GM21786 (cell line): ENCODE data around the gene KCNC1.
A peak's percentile ranks its signal among the peaks of the same experiment; 100 is the strongest.

ENCODE experiments used
- ATAC-seq: cut with Tn5 transposase; IDR thresholded peaks from one replicate; pipeline ENCODE4 v1.9.1; 2021; ENCODE audit not compliant: unreplicated experiment

The KCNC1 gene

DNA sequence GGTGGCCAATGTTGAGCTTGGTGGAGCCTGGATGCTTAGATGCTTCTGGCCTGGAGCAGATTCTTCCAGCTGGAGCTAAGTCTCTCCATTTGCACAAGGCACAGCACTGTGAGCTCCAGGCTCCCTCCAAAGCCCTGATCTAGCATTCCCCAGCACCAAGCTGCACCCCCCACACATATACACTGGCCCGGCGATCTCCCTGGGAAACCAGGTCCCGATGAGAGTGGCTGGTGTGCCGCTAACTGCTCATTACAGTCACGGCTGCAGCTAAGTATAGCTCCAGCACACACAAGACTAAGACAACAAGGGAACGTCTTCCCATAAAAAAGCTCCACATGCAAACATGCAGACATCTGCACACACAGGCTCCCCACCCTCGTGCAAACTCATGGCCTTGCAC lies 17.6 kb downstream of the KCNC1 start:
- ATAC-seq: no peak

GRCh38 chr11:17753153-17753552 lies 18.6 kb downstream of the KCNC1 start:
- ATAC-seq: no peak

DNA sequence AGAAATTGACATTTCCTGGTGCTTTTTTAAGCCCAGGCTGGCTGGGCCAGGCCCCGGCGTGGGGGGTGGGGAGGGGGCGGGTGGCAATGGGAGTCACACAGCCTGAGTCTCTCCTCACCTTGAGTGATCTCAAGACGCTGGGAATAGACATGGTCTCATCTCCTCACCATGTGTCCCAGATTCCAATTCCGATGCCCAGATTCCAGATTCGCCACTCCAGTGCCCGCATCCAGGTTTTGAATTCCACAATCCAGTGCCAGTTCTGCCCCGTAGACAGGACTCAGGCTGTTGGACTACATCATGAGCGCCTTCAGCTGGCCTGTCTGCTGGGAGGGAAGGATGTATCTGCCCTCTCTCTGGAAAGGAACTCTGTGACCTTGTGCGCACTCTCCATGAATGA lies 19.1 kb downstream of the KCNC1 start:
- no peak for ATAC-seq

DNA sequence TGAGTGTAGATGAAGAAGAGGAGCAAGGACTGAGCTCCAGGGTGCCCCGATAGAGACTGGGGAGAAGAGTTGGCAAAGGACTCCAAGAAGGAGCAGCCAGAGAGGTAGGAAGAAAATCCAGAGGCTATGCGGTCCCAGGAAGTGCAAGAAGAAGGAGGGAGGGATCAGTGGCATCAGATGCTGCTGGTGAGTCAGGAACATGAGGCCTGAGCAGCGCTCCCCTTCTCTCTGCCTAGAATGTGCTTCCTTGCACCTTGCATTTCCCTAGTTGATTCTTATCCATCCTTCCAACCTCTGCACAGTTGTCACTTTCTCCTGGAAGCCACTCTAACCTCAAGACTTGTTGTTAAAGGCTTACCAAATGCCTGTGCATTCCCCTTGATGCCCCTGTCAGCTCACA lies 21.3 kb downstream of the KCNC1 start:
- ATAC-seq: no peak

GRCh38 chr11:17760102-17761029 lies 25.8 kb downstream of the KCNC1 start:
- ATAC-seq: peak; percentile 71

DNA sequence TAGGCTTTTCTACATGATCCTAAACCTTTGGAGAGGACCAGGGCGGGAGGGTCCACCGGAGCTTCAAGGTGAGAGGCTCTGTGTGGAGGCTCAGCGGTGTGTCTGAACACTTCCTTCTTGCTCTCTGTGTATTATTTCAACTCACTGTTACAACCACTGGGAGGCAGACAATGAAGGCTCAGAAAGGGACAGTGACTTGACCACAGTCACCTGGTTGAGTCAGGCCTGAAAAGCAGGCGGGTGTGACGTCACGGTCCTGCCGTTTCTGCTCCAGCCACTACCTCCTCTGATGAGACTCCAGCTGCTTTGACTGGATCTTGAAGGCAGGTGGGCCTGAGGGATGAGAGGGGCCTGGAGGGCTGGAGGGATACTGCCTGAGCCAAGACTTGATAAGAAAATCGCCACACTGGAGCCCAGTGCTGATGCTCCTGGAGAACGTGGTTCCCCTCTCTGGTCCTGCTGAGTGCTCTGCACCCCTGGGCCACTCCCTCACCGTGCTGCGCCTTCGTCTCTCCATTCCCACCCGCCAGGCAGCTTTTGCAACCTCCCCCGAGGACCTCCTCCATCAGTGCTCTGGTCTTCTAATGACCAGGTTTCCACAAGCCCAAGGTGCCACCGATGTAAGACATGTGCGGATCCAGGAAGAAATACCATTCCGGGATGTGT lies 27.9 kb downstream of the KCNC1 start:
- no peak for ATAC-seq

DNA sequence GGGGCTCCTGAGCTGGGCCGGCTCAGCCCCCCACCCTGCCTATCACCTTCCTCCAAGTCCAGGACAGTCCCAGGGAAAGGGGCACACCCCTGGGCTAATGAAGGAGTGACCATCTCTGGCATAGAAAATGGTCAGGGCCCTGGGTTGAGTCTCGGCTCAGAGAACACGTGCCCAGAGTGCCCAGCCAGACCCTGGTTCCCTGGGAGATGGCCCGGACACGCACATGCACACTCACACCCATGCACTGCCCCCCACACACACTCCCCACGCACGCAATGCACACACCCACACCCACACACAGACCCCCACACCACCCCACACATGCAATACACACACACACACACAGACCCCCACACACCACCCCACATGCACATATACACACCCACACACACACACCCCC lies 28.7 kb downstream of the KCNC1 start:
- ATAC-seq: no peak

DNA sequence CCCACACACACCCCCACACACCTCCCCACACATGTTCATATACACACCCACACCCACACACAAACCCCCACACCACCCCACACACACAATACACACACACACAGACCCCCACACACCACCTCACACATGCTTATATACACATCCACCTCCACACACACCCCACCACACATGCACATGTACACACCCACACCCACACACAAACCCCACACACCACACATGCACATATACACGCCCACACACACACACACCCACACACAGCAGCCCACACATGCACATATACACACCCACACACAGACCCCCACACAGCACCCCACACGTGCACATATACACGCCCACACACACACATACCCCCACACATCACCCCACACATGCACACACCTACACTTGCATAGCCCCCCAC lies 29.1 kb downstream of the KCNC1 start:
- ATAC-seq: no peak

DNA sequence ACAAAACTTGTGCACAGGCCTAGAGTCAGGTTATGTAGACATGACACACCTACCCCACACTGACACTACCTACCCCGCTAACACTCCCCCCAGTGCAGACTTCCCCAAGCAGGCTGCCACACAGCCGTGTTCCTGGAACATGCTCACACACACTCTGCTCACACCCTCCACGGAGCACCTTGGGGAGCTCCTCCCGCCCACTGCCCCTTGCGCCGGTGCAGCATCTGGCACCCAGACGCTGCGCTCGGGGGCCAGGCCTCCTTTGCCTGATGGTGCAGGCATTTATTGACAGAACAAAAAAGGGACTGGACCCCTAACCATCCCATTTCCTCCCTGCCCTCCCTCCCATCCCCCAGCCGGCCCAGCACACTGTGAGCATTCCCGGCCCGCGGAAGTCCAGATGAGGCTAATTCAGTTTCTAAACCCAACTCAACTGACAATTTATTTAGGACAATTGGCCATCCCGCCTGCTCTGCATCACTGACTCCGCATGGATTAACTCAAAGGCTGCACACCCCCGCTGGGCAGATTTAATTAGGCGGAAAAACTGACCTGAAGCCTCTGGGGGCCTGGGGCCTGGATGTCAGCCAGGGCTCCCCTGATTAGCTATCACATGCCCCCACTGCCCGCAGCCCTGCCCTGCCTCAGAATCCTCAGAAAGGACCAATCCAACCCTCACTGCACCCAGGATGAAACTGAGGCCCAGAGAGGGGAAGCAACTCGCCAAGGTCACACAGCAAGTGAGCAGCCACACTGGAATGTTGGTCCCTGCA lies 30.1 kb downstream of the KCNC1 start:
- no peak for ATAC-seq

DNA sequence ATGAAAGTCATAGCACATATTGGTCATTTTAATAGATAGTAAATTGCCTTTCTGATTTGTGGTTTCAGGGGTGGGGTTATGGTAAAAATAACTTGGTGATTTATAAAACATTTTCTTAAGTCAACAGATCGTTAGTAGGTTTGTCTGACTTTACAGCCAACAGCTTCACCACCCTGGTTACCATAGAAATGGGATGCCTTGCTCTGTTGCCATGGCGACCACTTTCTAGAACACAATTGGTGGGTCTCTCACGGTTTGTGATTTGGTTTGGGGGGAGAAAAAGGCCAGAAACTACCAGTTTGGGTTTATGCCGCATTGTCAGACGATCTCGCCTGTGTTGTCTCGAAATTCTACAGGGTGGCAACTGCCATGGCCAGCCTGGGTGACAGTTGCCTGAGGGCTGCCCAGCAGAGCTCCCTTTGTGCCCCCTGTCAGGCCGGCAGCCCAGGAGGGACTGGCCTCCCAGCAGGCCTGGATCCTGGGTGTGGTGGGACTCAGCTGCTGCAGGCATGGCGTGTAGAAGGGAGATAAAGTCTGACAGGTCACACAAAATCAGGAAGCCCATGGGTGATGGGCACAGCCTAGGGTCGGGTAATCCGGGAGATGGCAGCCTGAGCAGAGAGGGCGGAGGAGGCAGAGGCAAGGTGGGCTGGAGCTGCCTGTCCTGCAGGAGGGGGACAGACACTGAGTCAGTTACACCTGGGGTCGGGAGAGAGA lies 30.9 kb downstream of the KCNC1 start:
- ATAC-seq: no peak

- no peak for ATAC-seq
These were observed 31.4 kb downstream of the KCNC1 start for GRCh38 chr11:17766073-17766359.

- no peak for ATAC-seq
These were observed 32.0 kb downstream of the KCNC1 start for GRCh38 chr11:17766590-17766989.

GRCh38 chr11:17767301-17767885 lies 32.8 kb downstream of the KCNC1 start:
- no peak for ATAC-seq

DNA sequence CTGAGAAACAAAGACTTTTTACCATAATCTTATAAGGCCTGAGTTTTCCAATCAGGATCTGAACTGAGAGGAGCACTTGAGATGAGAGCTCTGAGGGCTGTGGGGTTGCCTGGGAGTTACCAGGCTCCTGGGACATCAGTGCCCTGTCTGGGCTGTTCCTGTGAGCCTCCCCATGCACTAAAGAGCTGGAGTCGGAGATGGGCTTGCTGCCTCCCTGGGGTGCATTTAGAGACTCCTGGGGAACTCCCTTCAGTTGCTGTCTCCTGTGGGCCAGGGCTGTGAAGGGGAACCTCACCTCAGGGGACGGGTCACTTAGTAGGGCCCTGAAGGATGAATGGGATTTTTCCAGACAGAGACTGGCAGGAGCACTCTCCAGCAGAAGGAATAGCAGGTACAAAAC lies 33.3 kb downstream of the KCNC1 start:
- ATAC-seq: no peak

GRCh38 chr11:17768547-17768946 lies 34.0 kb downstream of the KCNC1 start:
- no peak for ATAC-seq

GRCh38 chr11:17769218-17769617 lies 34.6 kb downstream of the KCNC1 start:
- ATAC-seq: no peak

- no peak for ATAC-seq
These were observed 35.6 kb downstream of the KCNC1 start for GRCh38 chr11:17770048-17770652.

DNA sequence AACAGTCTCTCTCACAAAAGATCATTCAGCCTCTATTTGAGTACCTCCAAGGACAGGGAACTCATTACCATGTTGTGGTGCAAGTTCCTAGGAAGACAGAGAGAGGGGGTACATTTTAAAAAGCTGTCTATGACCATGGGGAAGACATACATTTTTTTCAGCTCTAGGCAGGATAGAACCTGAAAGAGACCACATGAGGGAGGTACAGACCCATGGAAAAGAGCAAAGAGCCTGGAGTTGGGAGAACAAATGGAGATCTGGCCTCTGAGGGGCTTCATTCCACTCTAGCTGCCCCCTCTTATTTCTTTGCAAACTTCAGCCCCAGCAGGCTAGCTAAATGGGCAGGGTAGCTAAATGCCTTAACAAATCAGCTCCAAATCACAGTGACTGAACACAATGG lies 36.3 kb downstream of the KCNC1 start:
- no peak for ATAC-seq

- ATAC-seq: no peak
These were observed 36.8 kb downstream of the KCNC1 start for GRCh38 chr11:17771415-17771814.

DNA sequence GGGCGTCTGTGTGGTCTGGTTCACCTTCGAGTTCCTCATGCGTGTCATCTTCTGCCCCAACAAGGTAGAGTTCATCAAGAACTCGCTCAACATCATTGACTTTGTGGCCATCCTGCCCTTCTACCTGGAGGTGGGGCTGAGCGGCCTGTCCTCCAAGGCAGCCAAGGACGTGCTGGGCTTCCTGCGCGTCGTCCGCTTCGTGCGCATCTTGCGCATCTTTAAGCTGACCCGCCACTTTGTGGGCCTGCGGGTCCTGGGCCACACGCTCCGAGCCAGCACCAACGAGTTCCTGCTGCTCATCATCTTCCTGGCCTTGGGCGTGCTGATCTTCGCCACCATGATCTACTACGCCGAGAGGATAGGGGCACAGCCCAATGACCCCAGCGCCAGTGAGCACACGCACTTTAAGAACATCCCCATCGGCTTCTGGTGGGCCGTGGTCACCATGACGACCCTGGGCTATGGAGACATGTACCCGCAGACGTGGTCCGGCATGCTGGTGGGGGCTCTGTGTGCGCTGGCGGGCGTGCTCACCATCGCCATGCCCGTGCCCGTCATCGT lies 37.3 kb downstream of the KCNC1 start:
- no peak for ATAC-seq
